GM12878 (cell line): Measurements from ENCODE around the gene LRRC4B. TPM values are rescaled to one million over a fixed set of nuclear protein-coding genes. Genes with fewer than 3 reads are reported as not detected.

Experiments used
- ATAC-seq: fragments of 200-7000 bp; cut with Tn5 transposase; 3 replicates; pipeline ENCODE4 v1.9.1; 2020; ENCODE audit warnings: mild to moderate bottlenecking, moderate library complexity
- BruUV-seq: library from RNA; stranded (reverse); fragments of 400-500 nt; replicated peaks from 2 replicates; lab custom pipeline; 2021; lab: Mats Ljungman, UMichigan
- CTCF ChIA-PET: fragments of 300-600 bp; sonication (Branson Sonifier 250); formaldehyde crosslinking; extraction: SDS; loops from one replicate; lab custom pipeline; 2021; ENCODE audit warnings: inconsistent platforms; lab: Yijun Ruan, JAX
- POLR2A ChIA-PET: fragments of 350-600 bp; formaldehyde crosslinking; extraction: SDS; loops from one replicate; lab custom pipeline; 2021; ENCODE audit warnings: inconsistent platforms; lab: Charles Lee
- RAD21 ChIA-PET: fragments of 300-600 bp; sonication (Branson Sonifier 250); formaldehyde crosslinking; loops from one replicate; lab custom pipeline; 2023; ENCODE audit warnings: antibody characterized with exemption; ENCODE audit not compliant: unreplicated experiment; lab: Charles Lee
- SMC1A ChIA-PET: fragments of 300-600 bp; sonication (Branson Sonifier 250); formaldehyde crosslinking; loops from one replicate; lab custom pipeline; 2023; ENCODE audit not compliant: unreplicated experiment, uncharacterized antibody; lab: Charles Lee
- DNase-seq: peaks from one replicate; pipeline ENCODE4 v3.0.0-alpha.2; 2011; ENCODE audit warnings: low read depth, low spot score
- FAIRE-seq: peaks from 3 replicates; lab custom pipeline; 2011; peaks lifted over from hg19 to GRCh38; lab: Jason Lieb, UNC
- H2AFZ ChIP-seq: 2 replicates; pipeline ENCODE4 v1.6.0; 2011; ENCODE audit warnings: low read depth, low read length, control low read depth; ENCODE audit not compliant: control insufficient read depth
- H3K27ac ChIP-seq: 2 replicates; pipeline ENCODE4 v1.5.1; 2011; ENCODE audit warnings: control low read depth; ENCODE audit not compliant: control insufficient read depth, insufficient read depth
- H3K27me3 ChIP-seq, 2 experiments: replicated peaks in 1 of 2; 2 replicates each; pipeline versions ENCODE4 v1.6.0 to v1.6.1; 2011; ENCODE audit warnings: low read length in 1 of 2; ENCODE audit not compliant: control insufficient read depth in 2 of 2, insufficient read depth in 2 of 2
- H3K36me3 ChIP-seq, 2 experiments: 2 replicates each; pipeline ENCODE4 v1.5.1; 2011; ENCODE audit warnings: low read length in 1 of 2; ENCODE audit not compliant: control insufficient read depth in 2 of 2, insufficient read depth in 2 of 2
- H3K4me1 ChIP-seq: 2 replicates; pipeline ENCODE4 v1.6.1; 2011; ENCODE audit warnings: mild to moderate bottlenecking, low read length, moderate library complexity, mixed read lengths; ENCODE audit not compliant: control insufficient read depth, insufficient read depth
- H3K4me2 ChIP-seq: 2 replicates; pipeline ENCODE4 v1.6.0; 2011; ENCODE audit warnings: control low read depth; ENCODE audit not compliant: control insufficient read depth, insufficient read depth
- H3K4me3 ChIP-seq: fragments of 200-600 bp; sonication (generic); 2 replicates; pipeline ENCODE4 v1.5.1; 2016
- H3K79me2 ChIP-seq: 2 replicates; pipeline ENCODE4 v1.6.0; 2011; ENCODE audit warnings: low read length; ENCODE audit not compliant: control insufficient read depth, insufficient read depth
- H3K9ac ChIP-seq: 2 replicates; pipeline ENCODE4 v1.8.0; 2011; ENCODE audit warnings: low read length, control low read depth, mixed read lengths; ENCODE audit not compliant: control insufficient read depth, insufficient read depth
- H3K9me3 ChIP-seq: replicated peaks from 3 replicates; pipeline ENCODE4 v1.5.1; 2011; ENCODE audit warnings: mild to moderate bottlenecking, low read length; ENCODE audit not compliant: control insufficient read depth, insufficient read depth
- H4K20me1 ChIP-seq: 2 replicates; pipeline ENCODE4 v1.6.0; 2011; ENCODE audit not compliant: control insufficient read depth, insufficient read depth
- ATF2 ChIP-seq: IDR thresholded peaks from 2 replicates; pipeline ENCODE4 v1.6.1; 2012; ENCODE audit warnings: low read length, inconsistent platforms
- EED ChIP-seq: sonication (generic); IDR thresholded peaks from 2 replicates; pipeline ENCODE4 v1.6.1; 2016; ENCODE audit warnings: antibody characterized with exemption, low read depth
- EP300 ChIP-seq, 2 experiments: fragments of 150-350 bp in 1 of 2; IDR thresholded peaks; 2 replicates each; pipeline ENCODE4 v1.6.1; 2011 to 2012; ENCODE audit warnings: low read depth in 2 of 2, low read length in 2 of 2, borderline replicate concordance in 1 of 2, improper control_type of control experiment in 1 of 2, inconsistent platforms in 1 of 2; ENCODE audit not compliant: control insufficient read depth in 1 of 2
- ETV6 ChIP-seq, 2 experiments: fragments of 450-650 bp in 1 of 2; IDR thresholded peaks in 1 of 2; conservative IDR thresholded peaks in 1 of 2; 2 replicates each; pipeline ENCODE4 v1.6.1; 2014; ENCODE audit warnings: antibody characterized with exemption in 1 of 2, borderline replicate concordance in 1 of 2, low read depth in 1 of 2, mild to moderate bottlenecking in 1 of 2, moderate library complexity in 1 of 2
- HDAC2 ChIP-seq: fragments of 200-600 bp; sonication (generic); IDR thresholded peaks from 2 replicates; pipeline ENCODE4 v1.6.1; 2017
- HDGF ChIP-seq: fragments of 450-650 bp; IDR thresholded peaks from 2 replicates; pipeline ENCODE4 v1.6.1; 2016; ENCODE audit warnings: antibody characterized with exemption
- JUNB ChIP-seq: IDR thresholded peaks from 2 replicates; pipeline ENCODE4 v1.6.1; 2016; ENCODE audit warnings: antibody characterized with exemption, mild to moderate bottlenecking
- LARP7 ChIP-seq: fragments of 450-650 bp; IDR thresholded peaks from 2 replicates; pipeline ENCODE4 v1.6.1; 2017; ENCODE audit warnings: mild to moderate bottlenecking
- MAX ChIP-seq: IDR thresholded peaks from 2 replicates; pipeline ENCODE4 v1.6.1; 2012; ENCODE audit warnings: low read depth, low read length, improper control_type of control experiment
- MEF2B ChIP-seq: fragments of 450-650 bp; IDR thresholded peaks from 2 replicates; pipeline ENCODE4 v1.6.1; 2018; ENCODE audit warnings: mild to moderate bottlenecking, moderate library complexity; ENCODE audit not compliant: partially characterized antibody, poor library complexity, severe bottlenecking
- NFYA ChIP-seq: IDR thresholded peaks from 2 replicates; pipeline ENCODE4 v1.6.1; 2011; ENCODE audit warnings: low read depth, mild to moderate bottlenecking, low read length, improper control_type of control experiment, borderline replicate concordance
- STAT1 ChIP-seq: fragments of 450-650 bp; conservative IDR thresholded peaks from 2 replicates; pipeline ENCODE4 v1.6.1; 2014; ENCODE audit warnings: antibody characterized with exemption, mild to moderate bottlenecking
- USF1 ChIP-seq: IDR thresholded peaks from 2 replicates; pipeline ENCODE4 v1.6.1; 2011; ENCODE audit warnings: borderline replicate concordance, low read depth, mild to moderate bottlenecking, moderate library complexity, mixed read lengths, low read length; ENCODE audit not compliant: insufficient read depth; ENCODE audit errors: extremely low read length
- YY1 ChIP-seq: IDR thresholded peaks from 2 replicates; pipeline ENCODE4 v1.6.1; 2011; ENCODE audit warnings: low read depth, mild to moderate bottlenecking, low read length
- ZNF622 ChIP-seq: fragments of 450-650 bp; IDR thresholded peaks from 2 replicates; pipeline ENCODE4 v1.6.1; 2017; ENCODE audit warnings: mild to moderate bottlenecking, inconsistent platforms
- ZSCAN29 ChIP-seq: fragments of 450-650 bp; IDR thresholded peaks from 2 replicates; pipeline ENCODE4 v1.6.1; 2017; ENCODE audit warnings: mild to moderate bottlenecking, moderate library complexity
- WGBS: methylation state at CpG from one replicate; pipeline ENCODE4 v1.1.6; 2016; ENCODE audit warnings: low lambda C conversion rate; ENCODE audit not compliant: insufficient replicate concordance, insufficient coverage; ENCODE audit errors: missing lambda C conversion rate; 5-methylcytosine and 5-hydroxymethylcytosine counted together
- in situ Hi-C: fragments of 300-500 bp; cut with MboI; formaldehyde crosslinking; loops from 9 replicates; pipeline ENCODE4 v1.14.3; 2018; ENCODE audit warnings: mixed read lengths
- intact Hi-C: fragments of 100-400 bp; cut with micrococcal nuclease; formaldehyde crosslinking; loops from one replicate; pipeline ENCODE4 v1.14.2; 2022; ENCODE audit not compliant: unreplicated experiment
- polyA plus RNA-seq, 11 experiments: library from polyadenylated mRNA; depleted of rRNA in 4 of 11; unstranded in 6 of 11; stranded (reverse) in 5 of 11; fragments of >200 nt; fragmentation: Nextera tagmentation in 4 of 11; fragmentation: Illumina TruSeq in 1 of 11; extraction: Ambion mirVana in 4 of 11; extraction: Trizol in 1 of 11; gene quantifications; 1 replicate in 1 of 11; 2 replicates in 10 of 11; pipeline versions ENCODE4 v1.2.1 to v1.2.3, GENCODE V29; 2011 to 2016; ENCODE audit warnings: inconsistent platforms in 2 of 11, missing spikeins in 2 of 11, low read depth in 1 of 11
- total RNA-seq, 4 experiments: library from RNA; depleted of rRNA in 3 of 4; stranded (reverse); fragments of >200 nt in 3 of 4; fragmentation: Illumina TruSeq in 1 of 4; extraction: Trizol in 1 of 4; gene quantifications; 2 replicates each; pipeline versions ENCODE4 v1.2.1 to v1.2.3, GENCODE V29; 2013 to 2021

LRRC4B gene
- total and polyA plus RNA-seq, 10 of the 15 experiments (the other 5 are each of a cell fraction or from before 2014, with no cell fraction given): 0.14 TPM; not detected in 9

- Histone ChIP-seq H3K9me3 (no peaks in the 10 kb centered on the region), H3K27ac (no peak overlapping the region), H3K4me3 (no peak overlapping the region)
- TF ChIP-seq YY1 (no peak), HDGF (no peak), NFYA (no peak), EED (no peak), EP300 (IDR thresholded peaks at IDR 0.05; ENCODE audit: borderline replicate concordance in 1 of 2, control insufficient read depth in 1 of 2, low read depth in 2 of 2, low read length in 2 of 2) (no peak), LARP7 (no peak), ZSCAN29 (no peak), HDAC2 (no peak), STAT1 (no peak), ATF2 (no peak), MEF2B (no peak), ZNF622 (no peak), JUNB (no peak), ETV6 (conservative IDR thresholded peaks at IDR 0.05 in 1 of 2, IDR thresholded peaks at IDR 0.05 in 1 of 2; ENCODE audit: borderline replicate concordance in 1 of 2, low read depth in 1 of 2) (no peak), MAX (no peak), USF1 (no peak)
- TF ChIP-seq, all 136 proteins: peak for 0
- H2AFZ ChIP-seq: no peak overlapping the region
- no peaks in the 10 kb centered on the region for H3K36me3 ChIP-seq
- intact Hi-C loops (no loop called here), in situ Hi-C loops (no loop called here)
- no TSS peak for BruUV-seq
- no peaks in the 10 kb centered on the region for H3K79me2 ChIP-seq
- ChIA-PET RAD21 (no interaction called here), SMC1A (no interaction called here), POLR2A (no interaction called here), CTCF (interaction anchor here (1.2 kb wide), 1 partner anchor 13 kb away, joined by 3 read pairs; no protein-coding TSS in a partner anchor)
- no peaks in the 10 kb centered on the region for H3K4me1 ChIP-seq
- WGBS: 32% methylated on average over 8 of the region's 8 CpGs
- H3K9ac ChIP-seq: no peak overlapping the region
- no peak overlapping the region for H3K4me2 ChIP-seq
- peaks cover 0 to 3% of the 10 kb centered on the region in 2 experiments for H3K27me3 ChIP-seq
- ATAC-seq: no peak
- FAIRE-seq: no peak
- H4K20me1 ChIP-seq: no peaks in the 10 kb centered on the region
- no peak for DNase-seq
Measured at GRCh38 chr19:50550594-50550966, 17.7 kb downstream of the LRRC4B start.
